Stimulated activated naive CD8-positive, alpha-beta T cell treated with anti-CD3 and anti-CD28 coated beads, Interleukin-15, Interleukin-2, amounts not matched to agents 100 ng/mL and 50 ng/mL, for 24 hours (primary cell): ENCODE results near the gene TACC3.

Experiments used
- H3K27ac Mint-ChIP-seq: one replicate; pipeline ENCODE4 v1.8.0; 2021; ENCODE audit warnings: mild to moderate bottlenecking, mixed read lengths
- H3K27me3 Mint-ChIP-seq: one replicate; pipeline ENCODE4 v1.8.0; 2021; ENCODE audit warnings: mixed read lengths
- H3K36me3 Mint-ChIP-seq: one replicate; pipeline ENCODE4 v1.8.0; 2021; ENCODE audit warnings: low read depth, mixed read lengths
- H3K4me1 Mint-ChIP-seq: one replicate; pipeline ENCODE4 v1.8.0; 2021; ENCODE audit warnings: low read depth, mixed read lengths
- H3K4me3 Mint-ChIP-seq: one replicate; pipeline ENCODE4 v1.8.0; 2021; ENCODE audit warnings: mild to moderate bottlenecking, mixed read lengths
- H3K9me3 Mint-ChIP-seq: one replicate; pipeline ENCODE4 v1.8.0; 2021; ENCODE audit warnings: mixed read lengths

Gene TACC3

DNA sequence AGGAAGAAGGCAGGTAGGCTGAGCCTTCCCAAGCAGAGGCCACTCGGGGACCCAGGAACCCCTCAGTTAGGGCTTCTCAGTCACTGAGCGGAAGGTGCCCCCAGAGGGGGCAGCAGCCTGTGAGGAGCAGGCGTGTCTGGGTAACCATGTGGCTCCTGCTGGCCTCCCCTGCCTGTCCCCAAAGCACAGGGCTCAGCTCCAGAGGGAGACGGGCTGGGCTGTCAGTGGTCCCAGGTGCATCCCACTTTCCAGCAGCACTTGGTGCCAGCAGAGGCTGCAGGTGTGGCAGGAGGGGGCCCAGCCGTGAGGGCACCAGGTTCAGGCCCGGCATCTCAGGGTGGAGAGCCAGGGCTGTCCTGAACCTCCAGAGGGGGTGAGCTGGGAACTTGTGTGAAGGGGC, 22.7 kb downstream of the TACC3 start:
- Mint-ChIP-seq H3K4me1 (no peaks in the 10 kb centered on the region), H3K4me3 (no peak overlapping the region), H3K36me3 (peaks cover 39% of the 10 kb centered on the region), H3K27me3 (no peaks in the 10 kb centered on the region), H3K9me3 (no peaks in the 10 kb centered on the region), H3K27ac (no peak overlapping the region)

DNA sequence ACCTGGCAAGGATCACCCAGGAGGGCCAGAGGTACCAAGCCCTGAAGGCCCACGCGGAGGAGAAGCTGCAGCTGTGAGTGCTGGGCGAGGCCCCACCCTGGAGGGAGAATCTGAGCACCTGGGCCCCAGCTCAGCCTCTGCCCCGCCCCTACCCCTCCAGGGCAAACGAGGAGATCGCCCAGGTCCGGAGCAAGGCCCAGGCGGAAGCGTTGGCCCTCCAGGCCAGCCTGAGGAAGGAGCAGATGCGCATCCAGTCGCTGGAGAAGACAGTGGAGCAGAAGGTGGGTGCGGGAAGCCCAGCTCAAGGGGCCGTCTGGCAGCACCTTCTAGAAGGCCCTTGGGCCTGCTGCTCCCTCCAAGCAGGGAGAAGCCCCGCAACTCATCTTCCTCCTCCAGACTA, 23.2 kb downstream of the TACC3 start:
- Mint-ChIP-seq H3K4me1 (no peaks in the 10 kb centered on the region), H3K27me3 (no peaks in the 10 kb centered on the region), H3K27ac (no peak overlapping the region), H3K4me3 (no peak overlapping the region), H3K9me3 (no peaks in the 10 kb centered on the region), H3K36me3 (peaks cover 35% of the 10 kb centered on the region)

DNA sequence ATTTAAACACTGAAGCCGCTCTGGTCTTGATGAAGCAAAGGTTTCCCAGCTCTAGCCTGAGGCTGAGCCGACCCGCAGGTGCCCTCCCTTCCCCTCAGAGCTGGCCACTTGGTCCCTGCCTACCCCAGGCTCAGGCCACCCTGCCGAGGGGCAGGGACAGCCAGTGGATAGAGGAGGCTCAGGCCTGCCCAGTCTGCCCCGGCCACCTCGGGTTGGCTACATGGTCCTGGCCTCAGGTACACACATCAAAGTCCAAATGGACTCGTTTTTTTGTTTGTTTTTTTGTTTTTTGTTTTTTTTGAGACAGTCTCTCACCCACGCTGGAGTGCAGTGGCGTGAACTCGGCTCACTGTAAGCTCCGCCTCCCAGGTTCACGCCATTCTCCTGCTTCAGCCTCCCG, 23.8 kb downstream of the TACC3 start:
- Mint-ChIP-seq H3K36me3 (peaks cover 34% of the 10 kb centered on the region), H3K4me1 (no peaks in the 10 kb centered on the region), H3K4me3 (no peak overlapping the region), H3K9me3 (no peaks in the 10 kb centered on the region), H3K27ac (no peak overlapping the region), H3K27me3 (no peaks in the 10 kb centered on the region)

DNA sequence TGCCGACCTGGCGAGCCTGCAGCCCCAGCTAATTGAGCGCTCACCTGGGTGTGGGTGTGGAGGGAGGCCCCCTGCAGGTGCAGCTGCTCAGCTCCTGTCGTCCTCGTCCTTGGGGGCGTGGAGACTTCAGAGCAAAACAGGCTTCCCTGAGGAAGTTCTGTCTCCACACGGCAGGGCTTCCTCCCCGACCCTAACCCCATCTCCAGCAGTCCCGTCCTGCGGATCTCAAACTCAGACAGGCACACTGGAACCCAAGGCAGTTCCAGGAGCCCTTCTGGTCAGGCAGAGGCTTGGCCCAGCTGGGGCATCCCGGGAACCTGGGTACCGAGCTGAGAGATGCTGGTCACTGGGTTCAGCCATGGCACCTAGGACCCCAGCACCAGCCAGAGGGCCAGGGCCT, 24.4 kb downstream of the TACC3 start:
- Mint-ChIP-seq H3K27me3 (no peaks in the 10 kb centered on the region), H3K36me3 (peaks cover 29% of the 10 kb centered on the region), H3K4me1 (no peaks in the 10 kb centered on the region), H3K9me3 (no peaks in the 10 kb centered on the region), H3K4me3 (no peak overlapping the region), H3K27ac (no peak overlapping the region)

DNA sequence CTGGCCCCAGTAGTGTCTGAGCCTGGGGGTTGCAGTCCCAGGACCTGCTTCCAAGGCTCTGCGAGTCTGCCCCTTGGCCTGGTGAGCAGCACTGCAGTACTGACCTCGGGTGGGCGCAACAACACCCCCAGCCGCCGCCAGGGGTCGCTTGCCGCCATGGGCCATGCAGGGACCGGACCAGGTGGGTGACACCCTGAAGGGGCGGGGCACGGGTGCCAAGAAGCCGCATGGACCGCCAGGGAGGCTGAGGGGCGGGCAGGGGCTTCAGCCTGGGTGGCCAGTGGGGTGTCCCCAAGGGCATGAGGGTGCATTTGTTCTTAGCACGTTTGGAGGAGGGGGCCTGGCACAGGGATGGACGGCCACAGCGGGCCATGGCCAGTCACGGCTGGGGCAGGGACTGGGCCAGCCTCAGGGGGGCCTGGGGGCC, 25.0 kb downstream of the TACC3 start:
- H3K27me3 Mint-ChIP-seq: no peaks in the 10 kb centered on the region
- no peak overlapping the region for H3K27ac Mint-ChIP-seq
- no peaks in the 10 kb centered on the region for H3K4me1 Mint-ChIP-seq
- peaks cover 23% of the 10 kb centered on the region for H3K36me3 Mint-ChIP-seq
- H3K9me3 Mint-ChIP-seq: no peaks in the 10 kb centered on the region
- H3K4me3 Mint-ChIP-seq: no peak overlapping the region

DNA sequence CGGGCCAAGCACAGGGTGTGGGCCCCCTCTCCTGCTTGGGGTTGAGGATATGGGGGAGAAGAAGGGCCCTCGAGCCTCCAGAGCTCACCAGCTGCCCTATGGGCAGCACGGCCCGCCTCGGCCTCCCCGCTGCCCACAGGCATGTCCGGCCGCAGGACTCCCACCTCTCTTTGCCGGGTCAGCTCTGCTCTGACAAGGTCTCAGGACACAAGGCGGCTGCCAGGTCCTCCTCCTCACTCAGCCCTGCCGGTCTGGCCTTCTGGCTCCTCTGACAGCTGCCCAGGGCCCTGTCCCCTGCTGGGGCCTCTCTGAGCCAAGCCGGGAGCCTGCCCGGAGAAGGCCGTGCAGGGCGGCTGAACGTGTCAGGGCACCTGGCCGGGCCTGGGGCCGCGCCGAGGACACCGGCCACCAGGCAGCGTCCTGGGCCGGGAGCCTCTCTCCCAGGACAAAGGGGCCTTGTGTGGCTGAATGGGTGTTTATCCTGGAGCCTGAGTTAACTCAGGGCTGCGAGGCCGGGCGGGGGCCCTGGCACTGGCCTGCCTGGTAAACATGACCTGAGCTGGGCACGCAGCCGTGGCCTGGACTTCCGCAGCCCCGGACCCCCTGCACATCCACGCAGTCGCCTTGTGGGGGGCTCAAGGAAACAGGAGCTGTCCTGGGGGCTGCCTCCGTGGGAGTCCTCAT, 25.7 kb downstream of the TACC3 start:
- H3K27me3 Mint-ChIP-seq: no peaks in the 10 kb centered on the region
- H3K4me3 Mint-ChIP-seq: no peak overlapping the region
- no peaks in the 10 kb centered on the region for H3K4me1 Mint-ChIP-seq
- no peaks in the 10 kb centered on the region for H3K9me3 Mint-ChIP-seq
- H3K36me3 Mint-ChIP-seq: peaks cover 17% of the 10 kb centered on the region
- H3K27ac Mint-ChIP-seq: no peak overlapping the region

DNA sequence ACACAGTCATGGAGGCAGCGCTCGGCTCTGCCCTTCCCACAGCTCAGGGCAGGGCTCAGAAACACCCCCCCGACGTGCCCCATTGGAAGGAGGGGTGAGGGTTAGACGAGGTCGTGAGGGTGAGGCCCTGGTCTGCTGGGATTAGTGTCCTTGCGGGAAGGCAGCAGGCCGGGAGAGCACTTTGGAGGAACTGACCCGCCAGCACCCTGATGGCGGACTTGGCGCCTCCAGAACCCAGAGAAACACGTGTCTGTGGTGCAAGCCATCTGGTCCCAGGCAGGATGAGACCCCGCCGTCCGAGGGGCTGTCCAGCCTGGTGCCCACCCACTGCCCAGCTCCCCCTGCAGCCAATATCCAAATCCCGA, 26.3 kb downstream of the TACC3 start:
- no peaks in the 10 kb centered on the region for H3K4me1 Mint-ChIP-seq
- no peaks in the 10 kb centered on the region for H3K27me3 Mint-ChIP-seq
- no peak overlapping the region for H3K4me3 Mint-ChIP-seq
- no peaks in the 10 kb centered on the region for H3K9me3 Mint-ChIP-seq
- H3K36me3 Mint-ChIP-seq: peaks cover 14% of the 10 kb centered on the region
- H3K27ac Mint-ChIP-seq: no peak overlapping the region

DNA sequence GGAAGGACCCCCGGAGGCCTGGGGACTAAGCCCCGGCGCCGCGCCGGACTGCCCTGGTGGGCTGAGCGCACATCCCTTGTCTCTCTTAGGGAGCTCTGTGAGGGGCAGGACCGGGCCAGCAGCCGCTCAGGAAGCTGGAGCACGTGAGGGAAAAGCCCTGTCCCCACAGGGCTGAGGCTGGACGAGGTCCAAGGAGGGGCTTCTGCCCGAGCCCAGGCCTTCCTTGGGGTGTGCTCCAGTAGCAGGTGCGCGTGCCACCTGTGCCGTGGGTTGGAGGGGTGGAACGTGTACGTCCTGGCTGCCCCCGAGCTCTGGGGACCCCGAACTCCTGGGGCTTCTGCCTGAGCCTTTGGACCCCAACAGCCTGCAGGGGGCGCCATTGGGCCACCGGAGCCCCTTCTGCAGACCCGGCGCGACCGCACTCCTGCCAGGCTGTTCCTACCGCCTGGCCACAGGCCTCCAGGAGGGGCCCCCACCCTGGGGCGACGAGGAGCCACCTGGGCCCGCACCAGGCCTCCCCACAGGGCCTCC, 27.2 kb downstream of the TACC3 start:
- no peaks in the 10 kb centered on the region for H3K27me3 Mint-ChIP-seq
- peaks cover 11% of the 10 kb centered on the region for H3K36me3 Mint-ChIP-seq
- no peak overlapping the region for H3K27ac Mint-ChIP-seq
- no peak overlapping the region for H3K4me3 Mint-ChIP-seq
- no peaks in the 10 kb centered on the region for H3K4me1 Mint-ChIP-seq
- H3K9me3 Mint-ChIP-seq: no peaks in the 10 kb centered on the region

DNA sequence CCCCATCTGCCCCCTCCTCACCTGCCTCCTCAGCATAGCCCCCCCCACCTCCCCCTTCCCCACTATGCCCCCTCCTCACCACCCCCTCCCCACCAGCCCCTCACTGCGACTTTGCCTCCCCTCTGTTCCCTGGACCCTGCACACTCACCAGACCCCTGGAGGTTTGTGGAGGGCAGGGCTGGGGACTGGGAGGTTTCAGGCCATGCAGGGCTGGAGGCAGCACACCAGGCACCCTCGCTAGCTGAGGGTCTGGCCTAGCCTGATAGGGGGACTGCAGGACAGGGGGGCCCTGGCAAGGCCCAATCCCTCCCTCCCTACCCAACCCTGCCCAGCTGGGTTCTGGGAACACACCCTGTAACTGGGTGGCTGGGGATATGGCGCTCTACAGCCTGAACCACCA, 28.0 kb downstream of the TACC3 start:
- Mint-ChIP-seq H3K36me3 (peaks cover 7% of the 10 kb centered on the region), H3K4me1 (no peaks in the 10 kb centered on the region), H3K27ac (no peak overlapping the region), H3K4me3 (no peak overlapping the region), H3K27me3 (no peaks in the 10 kb centered on the region), H3K9me3 (no peaks in the 10 kb centered on the region)

DNA sequence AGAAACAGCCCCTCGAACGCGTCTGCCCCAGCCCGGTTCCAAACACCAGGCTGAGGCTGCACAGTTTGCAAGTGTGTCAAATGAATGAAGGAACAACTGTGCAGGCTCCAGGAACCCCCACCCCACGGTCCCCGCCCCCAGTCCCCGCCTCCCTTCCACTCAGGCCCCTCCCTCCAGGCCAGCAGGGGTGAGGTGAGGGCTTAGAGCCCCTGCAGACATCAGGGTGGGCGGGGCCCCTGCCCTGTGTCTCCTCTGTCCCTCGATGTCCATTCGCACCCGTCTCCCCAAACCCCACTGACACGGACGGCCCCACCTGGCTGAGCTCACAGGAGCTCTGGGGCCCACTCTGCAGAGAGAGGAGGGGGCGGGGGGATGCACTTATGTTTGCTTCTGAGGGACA, 28.5 kb downstream of the TACC3 start:
- Mint-ChIP-seq H3K27me3 (no peaks in the 10 kb centered on the region), H3K4me3 (no peak overlapping the region), H3K4me1 (no peaks in the 10 kb centered on the region), H3K36me3 (peaks cover 6% of the 10 kb centered on the region), H3K27ac (no peak overlapping the region), H3K9me3 (no peaks in the 10 kb centered on the region)

DNA sequence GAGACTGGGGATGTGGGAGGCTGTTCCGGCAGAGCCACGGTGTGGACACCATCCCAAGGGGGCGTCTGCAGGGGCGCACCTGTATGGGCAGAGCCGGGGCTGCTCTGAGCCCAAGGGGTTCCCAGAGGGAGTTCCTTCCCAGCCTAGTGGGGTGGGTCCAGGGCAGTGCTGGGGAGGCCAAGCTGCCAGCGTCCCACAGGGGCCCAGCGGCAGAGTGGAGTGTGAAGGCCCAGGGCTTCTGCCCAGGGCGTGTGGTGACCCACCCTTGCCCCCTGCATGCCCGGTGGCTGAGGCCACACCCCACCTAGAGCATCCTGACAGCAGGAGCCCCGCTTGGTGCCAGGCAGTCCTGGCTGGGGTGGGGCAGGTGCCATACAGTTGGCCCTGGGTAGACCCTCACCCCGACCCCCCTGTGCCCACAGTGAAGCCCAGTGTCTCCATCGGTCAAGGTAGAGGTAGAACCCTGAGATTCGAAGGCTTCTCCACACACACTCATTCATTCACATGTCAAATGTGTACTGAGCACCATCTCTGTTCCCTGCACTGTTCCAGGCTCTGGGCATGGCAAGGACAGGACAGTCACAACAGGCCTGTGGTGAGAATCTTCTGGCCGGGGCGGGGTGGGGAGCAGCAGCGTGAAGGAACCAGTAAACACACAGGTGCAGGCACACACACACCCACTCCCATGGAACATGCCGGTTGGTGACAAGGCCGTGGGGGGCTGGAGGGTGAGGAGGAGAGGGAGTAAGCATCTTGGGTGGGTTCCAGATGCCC, 29.2 kb downstream of the TACC3 start:
- Mint-ChIP-seq H3K4me3 (no peak overlapping the region), H3K27ac (no peak overlapping the region), H3K36me3 (no peaks in the 10 kb centered on the region), H3K9me3 (no peaks in the 10 kb centered on the region), H3K27me3 (no peaks in the 10 kb centered on the region), H3K4me1 (no peaks in the 10 kb centered on the region)

DNA sequence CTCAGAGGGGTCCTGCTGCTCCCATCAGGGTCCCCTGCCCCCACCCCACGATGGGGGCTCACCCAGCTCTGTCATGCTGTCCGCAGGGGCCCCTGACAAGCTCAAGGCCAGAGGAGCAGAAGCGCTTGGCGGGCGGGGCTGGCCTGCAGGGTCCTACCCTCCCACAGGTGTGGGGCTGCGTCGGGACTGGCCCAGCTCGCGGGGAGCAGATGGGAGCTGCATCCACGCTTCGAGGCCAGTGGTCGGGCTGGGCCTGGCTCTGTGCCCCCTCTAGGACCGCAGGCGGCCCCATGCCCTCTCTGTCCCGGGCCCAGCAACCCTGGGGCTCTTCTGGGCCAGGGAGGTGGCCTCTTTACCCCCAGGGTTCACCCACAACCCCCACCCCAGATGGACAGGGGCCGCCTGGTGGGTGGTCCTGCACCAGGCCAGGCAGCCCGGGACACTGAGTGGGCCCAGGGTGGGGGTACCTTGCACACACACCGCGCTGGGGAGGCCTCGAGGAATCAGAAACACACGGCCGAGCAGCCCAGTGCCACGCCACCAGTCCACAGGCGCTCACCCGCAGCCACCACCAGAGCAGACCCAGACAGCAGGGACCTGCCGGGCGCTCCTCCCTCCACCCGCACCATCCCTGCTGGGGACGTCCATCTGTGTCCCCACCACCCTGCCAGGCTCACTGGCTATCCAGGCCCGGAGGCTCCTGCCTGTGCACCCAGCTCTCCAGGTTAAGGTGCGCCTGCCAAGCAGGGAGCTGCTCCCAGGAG, 30.0 kb downstream of the TACC3 start:
- Mint-ChIP-seq H3K27ac (no peak overlapping the region), H3K4me1 (no peaks in the 10 kb centered on the region), H3K4me3 (no peak overlapping the region), H3K36me3 (no peaks in the 10 kb centered on the region), H3K9me3 (no peaks in the 10 kb centered on the region), H3K27me3 (no peaks in the 10 kb centered on the region)

DNA sequence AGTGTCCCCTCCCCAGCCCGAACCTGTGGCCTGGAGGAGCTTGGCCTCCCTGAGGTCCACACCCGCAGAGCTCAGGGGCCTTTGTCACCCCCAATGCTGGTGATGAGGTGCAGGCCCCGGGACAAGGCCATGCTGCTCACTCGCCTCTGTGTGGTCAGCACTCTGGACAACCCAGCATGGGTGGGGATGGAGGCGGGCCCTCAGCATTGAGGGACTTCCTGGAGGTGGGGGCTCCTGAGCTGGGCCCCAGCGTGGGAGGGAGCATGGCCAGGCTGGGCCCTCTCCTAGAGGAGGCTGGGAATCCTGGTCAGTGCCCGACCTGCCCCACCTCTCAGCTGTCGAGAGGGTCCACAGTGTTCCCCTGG, 30.6 kb downstream of the TACC3 start:
- no peaks in the 10 kb centered on the region for H3K36me3 Mint-ChIP-seq
- H3K4me3 Mint-ChIP-seq: no peak overlapping the region
- no peaks in the 10 kb centered on the region for H3K4me1 Mint-ChIP-seq
- no peak overlapping the region for H3K27ac Mint-ChIP-seq
- no peaks in the 10 kb centered on the region for H3K27me3 Mint-ChIP-seq
- no peaks in the 10 kb centered on the region for H3K9me3 Mint-ChIP-seq

DNA sequence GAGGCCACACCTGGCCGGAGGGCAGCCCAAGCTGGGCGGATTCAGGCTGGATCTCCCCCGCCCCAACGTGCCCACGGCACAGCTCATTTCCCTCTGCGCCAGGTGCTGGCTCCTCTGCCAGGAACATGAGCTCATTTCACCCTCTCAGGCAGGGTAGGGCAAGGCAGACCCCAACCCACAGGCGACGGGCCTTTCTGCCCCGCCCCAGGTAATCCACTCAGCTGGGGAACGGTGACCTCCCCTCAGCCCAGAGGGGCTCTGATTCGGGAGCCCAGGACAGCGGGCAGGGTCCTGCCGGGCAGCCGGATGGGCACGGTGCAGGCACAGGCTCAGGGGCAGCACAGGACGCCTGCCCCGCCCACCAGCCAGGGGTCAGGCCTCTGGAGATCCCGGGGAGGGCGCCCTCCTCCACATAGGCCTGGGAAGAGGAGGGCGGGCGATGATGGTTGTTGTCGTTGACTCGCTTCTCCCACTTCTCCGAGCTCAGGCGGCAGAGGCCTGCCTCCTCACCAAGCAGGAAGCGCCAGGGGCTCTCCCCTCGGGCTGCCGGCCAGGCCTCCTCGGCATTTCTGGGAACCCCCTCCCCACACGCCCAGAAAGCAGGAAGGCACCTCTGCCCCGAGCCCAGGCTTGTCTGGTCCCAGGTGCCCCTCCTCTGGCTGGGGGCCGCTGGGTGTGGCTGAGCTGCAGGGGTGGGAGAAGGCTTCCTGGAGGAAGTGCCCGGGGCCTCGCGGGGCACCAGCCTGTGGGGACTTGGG, 31.1 kb downstream of the TACC3 start:
- no peaks in the 10 kb centered on the region for H3K36me3 Mint-ChIP-seq
- no peaks in the 10 kb centered on the region for H3K9me3 Mint-ChIP-seq
- H3K27me3 Mint-ChIP-seq: no peaks in the 10 kb centered on the region
- H3K27ac Mint-ChIP-seq: no peak overlapping the region
- no peak overlapping the region for H3K4me3 Mint-ChIP-seq
- no peaks in the 10 kb centered on the region for H3K4me1 Mint-ChIP-seq

DNA sequence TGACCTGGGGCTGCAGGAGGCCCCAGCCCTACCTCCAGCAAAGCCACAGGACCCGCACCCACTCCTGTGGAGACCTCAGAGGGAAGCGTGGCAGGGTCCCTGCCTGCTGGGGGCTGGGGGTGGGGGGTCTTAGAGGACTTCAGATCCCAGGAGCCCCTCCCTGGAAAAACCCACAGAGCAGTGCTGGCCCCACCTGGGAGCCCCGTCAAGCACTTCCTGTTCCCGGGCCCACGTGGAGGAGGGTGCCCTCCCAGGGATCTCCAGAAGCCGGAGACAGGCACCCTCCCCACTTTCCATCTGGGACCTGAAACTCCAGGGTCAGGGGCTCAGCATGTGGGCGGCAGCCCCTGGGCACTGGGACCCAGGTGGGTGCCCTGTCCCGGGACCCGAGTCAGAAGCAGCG, 32.0 kb downstream of the TACC3 start:
- no peak overlapping the region for H3K4me3 Mint-ChIP-seq

More for the DNA sequence above, 32.0 kb downstream of the TACC3 start:
- Mint-ChIP-seq H3K27me3 (no peaks in the 10 kb centered on the region), H3K4me1 (no peaks in the 10 kb centered on the region), H3K36me3 (no peaks in the 10 kb centered on the region), H3K9me3 (no peaks in the 10 kb centered on the region), H3K27ac (no peak overlapping the region)
